DND-41 (cell line): ENCODE results near the gene GNPTG.

Source experiments
- ATAC-seq: fragments of 200-7000 bp; cut with Tn5 transposase; 3 replicates; pipeline ENCODE4 v1.9.1; 2021; ENCODE audit warnings: low read depth; ENCODE audit not compliant: insufficient read depth
- DNase-seq: peaks from one replicate; pipeline ENCODE4 v3.0.0-alpha.2; 2020
- H2AFZ ChIP-seq: 2 replicates; pipeline ENCODE4 v1.6.0; 2012; ENCODE audit warnings: low read depth, low read length
- H3K27ac ChIP-seq: 2 replicates; pipeline ENCODE4 v1.5.1; 2012; ENCODE audit warnings: low read length, inconsistent platforms
- H3K27me3 ChIP-seq: fragments of 200-600 bp; sonication (generic); 2 replicates; pipeline ENCODE4 v1.6.0; 2012; ENCODE audit warnings: low read length, mild to moderate bottlenecking, inconsistent platforms; ENCODE audit not compliant: insufficient read depth, poor library complexity
- H3K36me3 ChIP-seq: 2 replicates; pipeline ENCODE4 v1.5.1; 2012; ENCODE audit warnings: low read length, inconsistent platforms; ENCODE audit not compliant: insufficient read depth
- H3K4me1 ChIP-seq: 2 replicates; pipeline ENCODE4 v1.5.1; 2012; ENCODE audit warnings: mild to moderate bottlenecking, low read length; ENCODE audit not compliant: insufficient read depth
- H3K4me2 ChIP-seq: 2 replicates; pipeline ENCODE4 v1.6.0; 2012; ENCODE audit warnings: mild to moderate bottlenecking, moderate library complexity, low read length, inconsistent platforms; ENCODE audit not compliant: insufficient read depth
- H3K4me3 ChIP-seq, 2 experiments: fragments of 200-600 bp in 1 of 2; shearing (Covaris generic) in 1 of 2; 2 replicates each; pipeline ENCODE4 v1.5.1; 2012 to 2016; ENCODE audit warnings: inconsistent platforms in 2 of 2, low read length in 2 of 2, mild to moderate bottlenecking in 2 of 2, low read depth in 1 of 2, moderate library complexity in 1 of 2
- H3K79me2 ChIP-seq: 2 replicates; pipeline ENCODE4 v1.6.0; 2012; ENCODE audit warnings: low read length, inconsistent platforms; ENCODE audit not compliant: insufficient read depth
- H3K9ac ChIP-seq: 2 replicates; pipeline ENCODE4 v1.6.0; 2012; ENCODE audit warnings: low read depth, mild to moderate bottlenecking, inconsistent platforms, low read length, moderate library complexity
- H3K9me3 ChIP-seq: 2 replicates; pipeline ENCODE4 v1.5.1; 2012; ENCODE audit warnings: low read length, moderate library complexity, mild to moderate bottlenecking, inconsistent platforms; ENCODE audit not compliant: insufficient read depth, severe bottlenecking
- H4K20me1 ChIP-seq: 2 replicates; pipeline ENCODE4 v1.6.0; 2012; ENCODE audit warnings: low read length; ENCODE audit not compliant: insufficient read depth
- CTCF ChIP-seq: IDR thresholded peaks from 2 replicates; pipeline ENCODE4 v1.5.1; 2012; ENCODE audit warnings: borderline replicate concordance, low read length, moderate library complexity, mild to moderate bottlenecking; ENCODE audit not compliant: poor library complexity, severe bottlenecking; ENCODE audit errors: extremely low read depth
- EZH2 ChIP-seq: IDR thresholded peaks from 3 replicates; pipeline ENCODE4 v1.6.1; 2012; ENCODE audit warnings: borderline replicate concordance, low read depth, mild to moderate bottlenecking, moderate library complexity, low read length, inconsistent platforms; ENCODE audit not compliant: severe bottlenecking

The GNPTG gene

GRCh38 chr16:1357906-1358566 is 6.3 kb downstream of the GNPTG start:
- no peaks in the 10 kb centered on the region for H3K27me3 ChIP-seq
- TF ChIP-seq CTCF (no peak), EZH2 (no peak)
- peaks cover 55% of the 10 kb centered on the region for H4K20me1 ChIP-seq
- H3K27ac ChIP-seq, result no peak overlapping the region
- H3K9ac ChIP-seq, result no peak overlapping the region
- H2AFZ ChIP-seq, result no peak overlapping the region
- DNase-seq (no peak), ATAC-seq (no peak)
- no peak overlapping the region for H3K4me3 ChIP-seq
- H3K79me2 ChIP-seq, result peaks cover 83% of the 10 kb centered on the region
- no peak overlapping the region for H3K4me2 ChIP-seq
- H3K9me3 ChIP-seq, result no peaks in the 10 kb centered on the region
- peaks cover 16% of the 10 kb centered on the region for H3K4me1 ChIP-seq
- H3K36me3 ChIP-seq, result peaks cover 41% of the 10 kb centered on the region

GRCh38 chr16:1361685-1362360 is 10.1 kb downstream of the GNPTG start:
- TF ChIP-seq CTCF (no peak), EZH2 (no peak)
- Histone ChIP-seq H3K4me1 (no peaks in the 10 kb centered on the region), H3K79me2 (peaks cover 45% of the 10 kb centered on the region), H2AFZ (no peak overlapping the region), H3K4me2 (no peak overlapping the region), H3K9me3 (no peaks in the 10 kb centered on the region), H3K27ac (no peak overlapping the region), H4K20me1 (peaks cover 36% of the 10 kb centered on the region), H3K36me3 (peaks cover 78% of the 10 kb centered on the region), H3K4me3 (no peak overlapping the region), H3K9ac (no peak overlapping the region), H3K27me3 (no peaks in the 10 kb centered on the region)
- ATAC-seq (no peak), DNase-seq (no peak)

GRCh38 chr16:1362807-1363206 is 11.1 kb downstream of the GNPTG start:
- no peaks in the 10 kb centered on the region for H3K4me1 ChIP-seq
- peaks cover 31% of the 10 kb centered on the region for H4K20me1 ChIP-seq
- no peak overlapping the region for H3K4me2 ChIP-seq
- TF ChIP-seq EZH2 (no peak), CTCF (no peak)
- no peak overlapping the region for H3K9ac ChIP-seq
- no peak overlapping the region for H3K27ac ChIP-seq
- H3K9me3 ChIP-seq, result no peaks in the 10 kb centered on the region
- DNase-seq (no peak), ATAC-seq (no peak)
- H3K27me3 ChIP-seq, result no peaks in the 10 kb centered on the region
- H3K36me3 ChIP-seq, result peaks cover 81% of the 10 kb centered on the region
- no peak overlapping the region for H2AFZ ChIP-seq
- H3K4me3 ChIP-seq, result no peak overlapping the region
- H3K79me2 ChIP-seq, result peaks cover 39% of the 10 kb centered on the region
